Loucy (cell line): ENCODE data around the gene SRD5A3.
"Not testable (repeated sequence)": the region's sequence is repeated elsewhere in the genome, so short reads cannot be mapped to it uniquely, and the experiment has no call there.

Experiments
- H2AFZ ChIP-seq: fragments of 200-600 bp; sonication (generic); 2 replicates; pipeline ENCODE4 v1.6.0; 2016; ENCODE audit warnings: antibody characterized with exemption, mild to moderate bottlenecking, low read length, moderate library complexity
- H3F3A ChIP-seq: fragments of 200-600 bp; 2 replicates; pipeline ENCODE4 v1.6.0; 2016; ENCODE audit warnings: antibody characterized with exemption, low read depth, mild to moderate bottlenecking
- H3K27me3 ChIP-seq: fragments of 200-600 bp; sonication (generic); 2 replicates; pipeline ENCODE4 v1.6.1; 2014; ENCODE audit warnings: low read length, mild to moderate bottlenecking; ENCODE audit not compliant: insufficient read depth, poor library complexity, severe bottlenecking
- H3K36me3 ChIP-seq: fragments of 200-600 bp; sonication (generic); 2 replicates; pipeline ENCODE4 v1.6.1; 2016; ENCODE audit warnings: low read length; ENCODE audit not compliant: insufficient read depth
- H3K4me1 ChIP-seq: fragments of 200-600 bp; sonication (generic); 2 replicates; pipeline ENCODE4 v1.5.1; 2014; ENCODE audit warnings: low read length, mild to moderate bottlenecking; ENCODE audit not compliant: insufficient read depth, poor library complexity, severe bottlenecking
- H3K4me2 ChIP-seq: fragments of 200-600 bp; sonication (generic); 2 replicates; pipeline ENCODE4 v1.6.0; 2014; ENCODE audit warnings: antibody characterized with exemption, low read length, low read depth, mild to moderate bottlenecking; ENCODE audit not compliant: poor library complexity, severe bottlenecking
- H3K4me3 ChIP-seq: fragments of 200-600 bp; sonication (generic); 2 replicates; pipeline ENCODE4 v1.5.1; 2014; ENCODE audit warnings: low read length, mild to moderate bottlenecking, mixed read lengths; ENCODE audit not compliant: poor library complexity, severe bottlenecking
- H3K79me2 ChIP-seq: fragments of 200-600 bp; sonication (generic); 2 replicates; pipeline ENCODE4 v1.6.1; 2014; ENCODE audit warnings: low read length; ENCODE audit not compliant: insufficient read depth
- H3K9ac ChIP-seq: fragments of 200-600 bp; sonication (generic); 2 replicates; pipeline ENCODE4 v1.6.0; 2014; ENCODE audit warnings: mild to moderate bottlenecking, low read depth, low read length, moderate library complexity; ENCODE audit not compliant: poor library complexity, severe bottlenecking
- H3K9me2 ChIP-seq: fragments of 200-600 bp; sonication (generic); replicated peaks from 2 replicates; pipeline ENCODE4 v1.6.1; 2016; ENCODE audit warnings: low read depth, low read length, mixed read lengths
- H3K9me3 ChIP-seq: fragments of 200-600 bp; sonication (generic); 2 replicates; pipeline ENCODE4 v1.6.1; 2014; ENCODE audit warnings: mild to moderate bottlenecking, antibody characterized with exemption, low read length, low read depth; ENCODE audit not compliant: insufficient read depth
- H4K20me1 ChIP-seq: fragments of 200-600 bp; sonication (generic); 2 replicates; pipeline ENCODE4 v1.6.0; 2014; ENCODE audit warnings: antibody characterized with exemption, low read length, mild to moderate bottlenecking; ENCODE audit not compliant: insufficient read depth, poor library complexity, severe bottlenecking
- CTCF ChIP-seq: fragments of 200-600 bp; sonication (generic); conservative IDR thresholded peaks from 2 replicates; pipeline ENCODE4 v1.5.1; 2014; ENCODE audit warnings: mild to moderate bottlenecking, antibody characterized with exemption, low read length
- EZH2phosphoT487 ChIP-seq: fragments of 200-600 bp; IDR thresholded peaks from 2 replicates; pipeline ENCODE4 v1.6.1; 2018; ENCODE audit warnings: antibody characterized with exemption, mild to moderate bottlenecking, moderate library complexity, borderline replicate concordance

SRD5A3 gene

GRCh38 chr4:55358668-55359067 lies 12.6 kb downstream of the SRD5A3 start:
- H3K4me3 ChIP-seq = no peak overlapping the region
- TF ChIP-seq EZH2phosphoT487 = no peak
- no peak for TF ChIP-seq CTCF
- H4K20me1 ChIP-seq = no peaks in the 10 kb centered on the region
- H3F3A ChIP-seq = no peaks in the 10 kb centered on the region
- H3K9ac ChIP-seq = no peak overlapping the region
- H3K79me2 ChIP-seq = no peaks in the 10 kb centered on the region
- H3K36me3 ChIP-seq = no peaks in the 10 kb centered on the region
- H3K9me2 ChIP-seq = no peaks in the 10 kb centered on the region
- H3K27me3 ChIP-seq = no peaks in the 10 kb centered on the region
- H2AFZ ChIP-seq = no peak overlapping the region
- H3K9me3 ChIP-seq = no peaks in the 10 kb centered on the region
- peak overlapping the region; percentile 10 for H3K4me2 ChIP-seq
- H3K4me1 ChIP-seq = peaks cover 13% of the 10 kb centered on the region

- no peaks in the 10 kb centered on the region for H3K36me3 ChIP-seq
- no peak overlapping the region for H3K4me2 ChIP-seq
- H3K9me3 ChIP-seq = no peaks in the 10 kb centered on the region
- no peak overlapping the region for H3K4me3 ChIP-seq
- H3F3A ChIP-seq = no peaks in the 10 kb centered on the region
- no peaks in the 10 kb centered on the region for H3K79me2 ChIP-seq
- no peak overlapping the region for H2AFZ ChIP-seq
- H3K9ac ChIP-seq = no peak overlapping the region
- H4K20me1 ChIP-seq = no peaks in the 10 kb centered on the region
- peaks cover 13% of the 10 kb centered on the region for H3K4me1 ChIP-seq
- no peaks in the 10 kb centered on the region for H3K27me3 ChIP-seq
- TF ChIP-seq EZH2phosphoT487 = no peak
- no peak for TF ChIP-seq CTCF
- H3K9me2 ChIP-seq = no peaks in the 10 kb centered on the region
These were observed 13.4 kb downstream of the SRD5A3 start for GRCh38 chr4:55359397-55359916.

- not testable (repeated sequence) for H3K4me3 ChIP-seq, H2AFZ ChIP-seq, H3K9me2 ChIP-seq, H3K9me3 ChIP-seq, H4K20me1 ChIP-seq, H3K36me3 ChIP-seq, H3K79me2 ChIP-seq, H3K4me2 ChIP-seq, H3K27me3 ChIP-seq, H3F3A ChIP-seq, H3K9ac ChIP-seq
- H3K4me1 ChIP-seq = peaks cover 13% of the 10 kb centered on the region
These were observed 16.9 kb downstream of the SRD5A3 start for GRCh38 chr4:55362938-55363337.

- no peaks in the 10 kb centered on the region for H4K20me1 ChIP-seq
- no peaks in the 10 kb centered on the region for H3F3A ChIP-seq
- H2AFZ ChIP-seq = no peak overlapping the region
- H3K79me2 ChIP-seq = no peaks in the 10 kb centered on the region
- TF ChIP-seq EZH2phosphoT487 = no peak
- no peak for TF ChIP-seq CTCF
- peaks cover 7% of the 10 kb centered on the region for H3K4me1 ChIP-seq
- H3K4me3 ChIP-seq = no peak overlapping the region
- H3K36me3 ChIP-seq = no peaks in the 10 kb centered on the region
- no peak overlapping the region for H3K4me2 ChIP-seq
- no peaks in the 10 kb centered on the region for H3K27me3 ChIP-seq
- H3K9me3 ChIP-seq = no peaks in the 10 kb centered on the region
- no peak overlapping the region for H3K9ac ChIP-seq
- H3K9me2 ChIP-seq = no peaks in the 10 kb centered on the region
These were observed 17.8 kb downstream of the SRD5A3 start for GRCh38 chr4:55363691-55364351.
